Loucy (cell line): ENCODE data around the gene HBQ1.
"Not testable (repeated sequence)": the region's sequence is repeated elsewhere in the genome, so short reads cannot be mapped to it uniquely, and the experiment has no call there.

ENCODE experiments used
- H2AFZ ChIP-seq: fragments of 200-600 bp; sonication (generic); 2 replicates; pipeline ENCODE4 v1.6.0; 2016; ENCODE audit warnings: antibody characterized with exemption, mild to moderate bottlenecking, low read length, moderate library complexity
- H3F3A ChIP-seq: fragments of 200-600 bp; 2 replicates; pipeline ENCODE4 v1.6.0; 2016; ENCODE audit warnings: antibody characterized with exemption, low read depth, mild to moderate bottlenecking
- H3K27me3 ChIP-seq: fragments of 200-600 bp; sonication (generic); 2 replicates; pipeline ENCODE4 v1.6.1; 2014; ENCODE audit warnings: low read length, mild to moderate bottlenecking; ENCODE audit not compliant: insufficient read depth, poor library complexity, severe bottlenecking
- H3K36me3 ChIP-seq: fragments of 200-600 bp; sonication (generic); 2 replicates; pipeline ENCODE4 v1.6.1; 2016; ENCODE audit warnings: low read length; ENCODE audit not compliant: insufficient read depth
- H3K4me1 ChIP-seq: fragments of 200-600 bp; sonication (generic); 2 replicates; pipeline ENCODE4 v1.5.1; 2014; ENCODE audit warnings: low read length, mild to moderate bottlenecking; ENCODE audit not compliant: insufficient read depth, poor library complexity, severe bottlenecking
- H3K4me2 ChIP-seq: fragments of 200-600 bp; sonication (generic); 2 replicates; pipeline ENCODE4 v1.6.0; 2014; ENCODE audit warnings: antibody characterized with exemption, low read length, low read depth, mild to moderate bottlenecking; ENCODE audit not compliant: poor library complexity, severe bottlenecking
- H3K4me3 ChIP-seq: fragments of 200-600 bp; sonication (generic); 2 replicates; pipeline ENCODE4 v1.5.1; 2014; ENCODE audit warnings: low read length, mild to moderate bottlenecking, mixed read lengths; ENCODE audit not compliant: poor library complexity, severe bottlenecking
- H3K79me2 ChIP-seq: fragments of 200-600 bp; sonication (generic); 2 replicates; pipeline ENCODE4 v1.6.1; 2014; ENCODE audit warnings: low read length; ENCODE audit not compliant: insufficient read depth
- H3K9ac ChIP-seq: fragments of 200-600 bp; sonication (generic); 2 replicates; pipeline ENCODE4 v1.6.0; 2014; ENCODE audit warnings: mild to moderate bottlenecking, low read depth, low read length, moderate library complexity; ENCODE audit not compliant: poor library complexity, severe bottlenecking
- H3K9me2 ChIP-seq: fragments of 200-600 bp; sonication (generic); replicated peaks from 2 replicates; pipeline ENCODE4 v1.6.1; 2016; ENCODE audit warnings: low read depth, low read length, mixed read lengths
- H3K9me3 ChIP-seq: fragments of 200-600 bp; sonication (generic); 2 replicates; pipeline ENCODE4 v1.6.1; 2014; ENCODE audit warnings: mild to moderate bottlenecking, antibody characterized with exemption, low read length, low read depth; ENCODE audit not compliant: insufficient read depth
- H4K20me1 ChIP-seq: fragments of 200-600 bp; sonication (generic); 2 replicates; pipeline ENCODE4 v1.6.0; 2014; ENCODE audit warnings: antibody characterized with exemption, low read length, mild to moderate bottlenecking; ENCODE audit not compliant: insufficient read depth, poor library complexity, severe bottlenecking
- CTCF ChIP-seq: fragments of 200-600 bp; sonication (generic); conservative IDR thresholded peaks from 2 replicates; pipeline ENCODE4 v1.5.1; 2014; ENCODE audit warnings: mild to moderate bottlenecking, antibody characterized with exemption, low read length
- EZH2phosphoT487 ChIP-seq: fragments of 200-600 bp; IDR thresholded peaks from 2 replicates; pipeline ENCODE4 v1.6.1; 2018; ENCODE audit warnings: antibody characterized with exemption, mild to moderate bottlenecking, moderate library complexity, borderline replicate concordance

Gene HBQ1

GRCh38 chr16:162271-162991 is 17.8 kb upstream of the HBQ1 start:
- no peak overlapping the region for H3K9ac ChIP-seq
- no peaks in the 10 kb centered on the region for H3K4me1 ChIP-seq
- no peak overlapping the region for H2AFZ ChIP-seq
- H3K9me2 ChIP-seq = no peaks in the 10 kb centered on the region
- no peaks in the 10 kb centered on the region for H3F3A ChIP-seq
- H3K27me3 ChIP-seq = no peaks in the 10 kb centered on the region
- no peak overlapping the region for H3K4me2 ChIP-seq
- H3K9me3 ChIP-seq = no peaks in the 10 kb centered on the region
- TF ChIP-seq EZH2phosphoT487 (no peak), CTCF (no peak)
- no peaks in the 10 kb centered on the region for H4K20me1 ChIP-seq
- no peaks in the 10 kb centered on the region for H3K79me2 ChIP-seq
- no peaks in the 10 kb centered on the region for H3K36me3 ChIP-seq
- no peak overlapping the region for H3K4me3 ChIP-seq

GRCh38 chr16:163139-163538 is 17.1 kb upstream of the HBQ1 start:
- not testable (repeated sequence) for H4K20me1 ChIP-seq, H3K9me2 ChIP-seq, H3F3A ChIP-seq, H3K79me2 ChIP-seq, H3K27me3 ChIP-seq, H3K4me2 ChIP-seq, H3K36me3 ChIP-seq, H3K4me1 ChIP-seq, H2AFZ ChIP-seq, H3K9ac ChIP-seq, H3K9me3 ChIP-seq, H3K4me3 ChIP-seq

GRCh38 chr16:163696-164095 is 16.6 kb upstream of the HBQ1 start:
- not testable (repeated sequence) for H3K9ac ChIP-seq, H3F3A ChIP-seq

GRCh38 chr16:164134-164823 is 16.0 kb upstream of the HBQ1 start:
- not testable (repeated sequence) for H3K9me2 ChIP-seq, H3K79me2 ChIP-seq, H3K9ac ChIP-seq, H4K20me1 ChIP-seq, H2AFZ ChIP-seq, H3K27me3 ChIP-seq, H3K9me3 ChIP-seq, H3F3A ChIP-seq, H3K4me2 ChIP-seq, H3K4me1 ChIP-seq, H3K4me3 ChIP-seq, H3K36me3 ChIP-seq

More at GRCh38 chr16:163696-164095, 16.6 kb upstream of the HBQ1 start:
- H3K4me3 ChIP-seq, H3K4me1 ChIP-seq, H3K27me3 ChIP-seq, H3K9me2 ChIP-seq, H2AFZ ChIP-seq, H3K79me2 ChIP-seq, H3K9me3 ChIP-seq, H3K4me2 ChIP-seq, H4K20me1 ChIP-seq, H3K36me3 ChIP-seq: not testable (repeated sequence)
